Liver (tissue), 3 donors: ENCODE data around the gene ADAP1.

Experiments
- CTCF ChIP-seq: fragments of 150-350 bp; IDR thresholded peaks from 2 replicates; pipeline ENCODE4 v1.5.1; 2017; ENCODE audit warnings: improper control_type of control experiment, low read depth, low read length; ENCODE audit not compliant: missing input control
- GABPA ChIP-seq, 2 donors: IDR thresholded peaks in 1 of 2; conservative IDR thresholded peaks in 1 of 2; 2 replicates each; pipeline ENCODE4 v1.6.1; 2016; ENCODE audit warnings: antibody characterized with exemption in 2 of 2, mild to moderate bottlenecking in 1 of 2, moderate library complexity in 1 of 2
- HNF4A ChIP-seq, 2 donors: conservative IDR thresholded peaks; 2 replicates each; pipeline ENCODE4 v1.6.1; 2016; ENCODE audit warnings: antibody characterized with exemption in 2 of 2, mild to moderate bottlenecking in 2 of 2
- JUND ChIP-seq, 2 donors: IDR thresholded peaks; 2 replicates each; pipeline ENCODE4 v1.6.1; 2016; ENCODE audit warnings: antibody characterized with exemption in 2 of 2
- MAX ChIP-seq: IDR thresholded peaks from 2 replicates; pipeline ENCODE4 v1.6.1; 2016; ENCODE audit warnings: antibody characterized with exemption
- REST ChIP-seq: IDR thresholded peaks from 2 replicates; pipeline ENCODE4 v1.6.1; 2016; ENCODE audit warnings: antibody characterized with exemption, mild to moderate bottlenecking
- SP1 ChIP-seq: IDR thresholded peaks from 2 replicates; pipeline ENCODE4 v1.6.1; 2018; ENCODE audit warnings: antibody characterized with exemption, mild to moderate bottlenecking
- TAF1 ChIP-seq: conservative IDR thresholded peaks from 2 replicates; pipeline ENCODE4 v1.6.1; 2016; ENCODE audit warnings: antibody characterized with exemption, mild to moderate bottlenecking
- donor health status: healthy.
- donor health status: healthy.

- no peak for TF ChIP-seq CTCF
- TF ChIP-seq JUND (IDR thresholded peaks at IDR 0.05) = no peak
- TF ChIP-seq GABPA (IDR thresholded peaks at IDR 0.05 in 1 of 2, conservative IDR thresholded peaks at IDR 0.05 in 1 of 2) = no peak
- TF ChIP-seq REST = no peak
- TF ChIP-seq MAX = no peak
- no peak for TF ChIP-seq HNF4A (conservative IDR thresholded peaks at IDR 0.05)
- TF ChIP-seq TAF1 = no peak
- no peak for TF ChIP-seq SP1
Observed at GRCh38 chr7:890868-891267, 63.6 kb downstream of the ADAP1 start.
